Fibroblast of villous mesenchyme (primary cell): Measurements from ENCODE around the gene LEFTY1. TPM values are rescaled to one million over a fixed set of nuclear protein-coding genes. Genes with fewer than 3 reads are reported as not detected.
A peak's percentile ranks its signal among the peaks of the same experiment; 100 is the strongest.

Experiments used
- DNase-seq: peaks from one replicate; pipeline ENCODE4 v3.0.0-alpha.2; 2010; ENCODE audit warnings: low read depth
- H3K4me3 ChIP-seq: 2 replicates; pipeline ENCODE4 v1.5.1; 2011; ENCODE audit warnings: low read depth, mild to moderate bottlenecking, low read length
- CTCF ChIP-seq: IDR thresholded peaks from 2 replicates; pipeline ENCODE4 v1.5.1; 2012; ENCODE audit warnings: low read depth, mild to moderate bottlenecking, low read length; ENCODE audit not compliant: insufficient read depth
- total RNA-seq: library from RNA; depleted of rRNA; stranded (reverse); fragments of >200 nt; gene quantifications from 2 replicates; pipeline ENCODE4 v1.2.3, GENCODE V29; 2012

Gene LEFTY1
- total RNA-seq, 1 donor = not detected

GRCh38 chr1:225865514-225865913, 23.4 kb downstream of the LEFTY1 start:
- no peak for TF ChIP-seq CTCF
- DNase-seq = no peak
- H3K4me3 ChIP-seq = no peak overlapping the region

GRCh38 chr1:225863167-225863566, 25.8 kb downstream of the LEFTY1 start:
- H3K4me3 ChIP-seq = no peak overlapping the region
- peak; percentile 45 for DNase-seq
- TF ChIP-seq CTCF = no peak

- DNase-seq = no peak
- TF ChIP-seq CTCF = no peak
- no peak overlapping the region for H3K4me3 ChIP-seq
These were observed 26.4 kb downstream of the LEFTY1 start for GRCh38 chr1:225862581-225862950.

- no peak for DNase-seq
- TF ChIP-seq CTCF = no peak
- no peak overlapping the region for H3K4me3 ChIP-seq
These were observed 26.9 kb downstream of the LEFTY1 start for GRCh38 chr1:225861834-225862580.

- no peak overlapping the region for H3K4me3 ChIP-seq
- no peak for DNase-seq
- TF ChIP-seq CTCF = no peak
These were observed 28.0 kb downstream of the LEFTY1 start for GRCh38 chr1:225860876-225861441.

GRCh38 chr1:225860107-225860506, 28.8 kb downstream of the LEFTY1 start:
- no peak overlapping the region for H3K4me3 ChIP-seq
- no peak for TF ChIP-seq CTCF
- DNase-seq = no peak

GRCh38 chr1:225859151-225859550, 29.8 kb downstream of the LEFTY1 start:
- no peak for DNase-seq
- TF ChIP-seq CTCF = no peak
- no peak overlapping the region for H3K4me3 ChIP-seq
